Measurements from ENCODE around the gene NCK1.

DNA sequence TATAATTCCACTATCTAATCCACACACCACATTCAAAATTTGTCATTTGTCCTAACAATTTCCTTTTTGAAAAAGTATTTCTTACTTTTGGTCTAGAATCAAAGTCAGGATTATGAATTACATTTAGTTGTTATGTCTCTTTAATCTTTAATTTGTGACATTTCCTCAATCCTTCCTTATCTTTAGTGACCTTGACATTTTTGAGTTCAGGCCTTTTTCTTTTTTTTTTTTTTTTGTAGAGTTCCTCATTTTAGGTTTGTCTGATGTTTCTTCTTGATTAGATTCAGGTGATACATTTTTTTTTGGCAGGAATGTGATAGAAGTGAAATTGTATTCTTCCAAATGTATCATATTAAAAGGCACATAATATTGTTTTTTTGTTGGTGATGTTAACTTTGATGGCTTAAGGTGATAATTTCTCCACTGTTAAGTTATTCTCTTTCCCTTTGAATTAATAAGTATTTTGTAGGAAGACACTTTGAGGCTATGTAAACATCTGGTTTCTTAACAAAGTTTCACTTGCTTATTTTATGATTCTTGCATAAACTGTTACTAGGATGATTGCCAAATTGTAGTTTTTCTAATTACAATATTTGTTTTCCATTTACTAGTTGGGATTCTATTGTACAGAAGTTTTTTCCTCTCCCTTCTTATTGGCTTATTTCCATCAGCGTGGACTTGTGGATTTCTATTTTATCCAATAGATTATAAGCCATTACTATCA lies 26.8 kb upstream of the NCK1 start:
- TF ChIP-seq CTCF (IDR thresholded peaks at IDR 0.05; ENCODE audit: insufficient read depth, low read length) (no peak), POLR2AphosphoS5 (IDR thresholded peaks at IDR 0.05; ENCODE audit: low read depth) (no peak)
